ENCODE measurements around the gene PRKD2. TPM values are rescaled to one million over a fixed set of nuclear protein-coding genes. Genes with fewer than 3 reads are reported as not detected.
A peak's percentile ranks its signal among the peaks of the same experiment; 100 is the strongest.

PRKD2 gene
- total and polyA plus RNA-seq, 2 experiments from 2014 or later, result 53.8 to 68.0 TPM

- peaks cover 2% of the 10 kb centered on the region for H4K20me1 ChIP-seq (replicated peaks; ENCODE audit: insufficient read depth)
- no peaks in the 10 kb centered on the region for H3K27me3 ChIP-seq (ENCODE audit: insufficient read depth)
- peaks cover 8% of the 10 kb centered on the region; the same call in 1 of the 2 replicates for H3K4me1 ChIP-seq (ENCODE audit: insufficient read depth)
- no peak overlapping the region for H3K27ac ChIP-seq (ENCODE audit: low read depth)
- Mint-ChIP-seq H3K27ac (peak overlapping the region; percentile 21; the same call in 1 of the 2 replicates), H3K4me3 (no peak overlapping the region; the same call in 2 of the 3 replicates), H3K9me3 (peaks cover 3% of the 10 kb centered on the region; the same call in 1 of the 3 replicates), H3K36me3 (ENCODE audit: low read depth) (peaks cover 60% of the 10 kb centered on the region), H3K4me1 (peaks cover 28% of the 10 kb centered on the region), H3K27me3 (ENCODE audit: insufficient read depth, low read depth, poor library complexity) (peaks cover 14% of the 10 kb centered on the region)
- ATAC-seq, result no peak
- H3K4me2 ChIP-seq, result no peak overlapping the region
- no peaks in the 10 kb centered on the region for H3K9me2 ChIP-seq (ENCODE audit: insufficient read depth)
- peaks cover 9% of the 10 kb centered on the region; the same call in 1 of the 2 replicates for H3K36me3 ChIP-seq (ENCODE audit: insufficient read depth)
- DNase-seq (ENCODE audit: low spot score), result no peak
- H3K4me3 ChIP-seq, result no peak overlapping the region
- no peaks in the 10 kb centered on the region for H3K79me2 ChIP-seq (replicated peaks; ENCODE audit: insufficient read depth)
- peaks cover 14% of the 10 kb centered on the region; the same call in 1 of the 2 replicates for H3F3A ChIP-seq (replicated peaks; ENCODE audit: low read depth)
- TF ChIP-seq CREB1 (CRISPR knock-in tag; IDR thresholded peaks at IDR 0.05; ENCODE audit: low read depth) (no peak), NANOG (IDR thresholded peaks at IDR 0.05; ENCODE audit: borderline replicate concordance) (no peak), CTCF (conservative IDR thresholded peaks at IDR 0.05; ENCODE audit: low read depth in 2 of 2) (no peak; a peak in 1 of 4 replicates), POLR2AphosphoS5 (IDR thresholded peaks at IDR 0.05; ENCODE audit: low read depth) (no peak), ZNF331 (CRISPR knock-in tag; IDR thresholded peaks at IDR 0.05; ENCODE audit: low read depth) (no peak)
- TF ChIP-seq, protein P1, sequence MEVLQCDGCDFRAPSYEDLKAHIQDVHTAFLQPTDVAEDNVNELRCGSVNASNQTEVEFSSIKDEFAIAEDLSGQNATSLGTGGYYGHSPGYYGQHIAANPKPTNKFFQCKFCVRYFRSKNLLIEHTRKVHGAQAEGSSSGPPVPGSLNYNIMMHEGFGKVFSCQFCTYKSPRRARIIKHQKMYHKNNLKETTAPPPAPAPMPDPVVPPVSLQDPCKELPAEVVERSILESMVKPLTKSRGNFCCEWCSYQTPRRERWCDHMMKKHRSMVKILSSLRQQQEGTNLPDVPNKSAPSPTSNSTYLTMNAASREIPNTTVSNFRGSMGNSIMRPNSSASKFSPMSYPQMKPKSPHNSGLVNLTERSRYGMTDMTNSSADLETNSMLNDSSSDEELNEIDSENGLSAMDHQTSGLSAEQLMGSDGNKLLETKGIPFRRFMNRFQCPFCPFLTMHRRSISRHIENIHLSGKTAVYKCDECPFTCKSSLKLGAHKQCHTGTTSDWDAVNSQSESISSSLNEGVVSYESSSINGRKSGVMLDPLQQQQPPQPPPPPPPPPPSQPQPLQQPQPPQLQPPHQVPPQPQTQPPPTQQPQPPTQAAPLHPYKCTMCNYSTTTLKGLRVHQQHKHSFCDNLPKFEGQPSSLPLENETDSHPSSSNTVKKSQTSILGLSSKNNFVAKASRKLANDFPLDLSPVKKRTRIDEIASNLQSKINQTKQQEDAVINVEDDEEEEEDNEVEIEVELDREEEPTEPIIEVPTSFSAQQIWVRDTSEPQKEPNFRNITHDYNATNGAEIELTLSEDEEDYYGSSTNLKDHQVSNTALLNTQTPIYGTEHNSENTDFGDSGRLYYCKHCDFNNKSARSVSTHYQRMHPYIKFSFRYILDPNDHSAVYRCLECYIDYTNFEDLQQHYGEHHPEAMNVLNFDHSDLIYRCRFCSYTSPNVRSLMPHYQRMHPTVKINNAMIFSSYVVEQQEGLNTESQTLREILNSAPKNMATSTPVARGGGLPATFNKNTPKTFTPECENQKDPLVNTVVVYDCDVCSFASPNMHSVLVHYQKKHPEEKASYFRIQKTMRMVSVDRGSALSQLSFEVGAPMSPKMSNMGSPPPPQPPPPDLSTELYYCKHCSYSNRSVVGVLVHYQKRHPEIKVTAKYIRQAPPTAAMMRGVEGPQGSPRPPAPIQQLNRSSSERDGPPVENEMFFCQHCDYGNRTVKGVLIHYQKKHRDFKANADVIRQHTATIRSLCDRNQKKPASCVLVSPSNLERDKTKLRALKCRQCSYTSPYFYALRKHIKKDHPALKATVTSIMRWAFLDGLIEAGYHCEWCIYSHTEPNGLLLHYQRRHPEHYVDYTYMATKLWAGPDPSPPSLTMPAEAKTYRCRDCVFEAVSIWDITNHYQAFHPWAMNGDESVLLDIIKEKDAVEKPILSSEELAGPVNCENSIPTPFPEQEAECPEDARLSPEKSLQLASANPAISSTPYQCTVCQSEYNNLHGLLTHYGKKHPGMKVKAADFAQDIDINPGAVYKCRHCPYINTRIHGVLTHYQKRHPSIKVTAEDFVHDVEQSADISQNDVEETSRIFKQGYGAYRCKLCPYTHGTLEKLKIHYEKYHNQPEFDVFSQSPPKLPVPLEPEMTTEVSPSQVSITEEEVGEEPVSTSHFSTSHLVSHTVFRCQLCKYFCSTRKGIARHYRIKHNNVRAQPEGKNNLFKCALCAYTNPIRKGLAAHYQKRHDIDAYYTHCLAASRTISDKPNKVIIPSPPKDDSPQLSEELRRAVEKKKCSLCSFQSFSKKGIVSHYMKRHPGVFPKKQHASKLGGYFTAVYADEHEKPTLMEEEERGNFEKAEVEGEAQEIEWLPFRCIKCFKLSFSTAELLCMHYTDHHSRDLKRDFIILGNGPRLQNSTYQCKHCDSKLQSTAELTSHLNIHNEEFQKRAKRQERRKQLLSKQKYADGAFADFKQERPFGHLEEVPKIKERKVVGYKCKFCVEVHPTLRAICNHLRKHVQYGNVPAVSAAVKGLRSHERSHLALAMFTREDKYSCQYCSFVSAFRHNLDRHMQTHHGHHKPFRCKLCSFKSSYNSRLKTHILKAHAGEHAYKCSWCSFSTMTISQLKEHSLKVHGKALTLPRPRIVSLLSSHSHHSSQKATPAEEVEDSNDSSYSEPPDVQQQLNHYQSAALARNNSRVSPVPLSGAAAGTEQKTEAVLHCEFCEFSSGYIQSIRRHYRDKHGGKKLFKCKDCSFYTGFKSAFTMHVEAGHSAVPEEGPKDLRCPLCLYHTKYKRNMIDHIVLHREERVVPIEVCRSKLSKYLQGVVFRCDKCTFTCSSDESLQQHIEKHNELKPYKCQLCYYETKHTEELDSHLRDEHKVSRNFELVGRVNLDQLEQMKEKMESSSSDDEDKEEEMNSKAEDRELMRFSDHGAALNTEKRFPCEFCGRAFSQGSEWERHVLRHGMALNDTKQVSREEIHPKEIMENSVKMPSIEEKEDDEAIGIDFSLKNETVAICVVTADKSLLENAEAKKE (CRISPR knock-in tag; IDR thresholded peaks at IDR 0.05), result no peak
- no peak overlapping the region for H2AFZ ChIP-seq
These were observed 5.1 kb upstream of the PRKD2 start for GRCh38 chr19:46722004-46722380.
